IMR-90 (cell line): Measurements from ENCODE around the gene EEPD1. TPM values are rescaled to one million over a fixed set of nuclear protein-coding genes. Genes with fewer than 3 reads are reported as not detected.

Experiments used
- ATAC-seq: fragments of 200-7000 bp; cut with Tn5 transposase; 2 replicates; pipeline ENCODE4 v1.9.1; 2020; ENCODE audit warnings: low read depth, mild to moderate bottlenecking, moderate library complexity
- BruUV-seq: library from RNA; stranded (reverse); fragments of 400-500 nt; replicated peaks from 2 replicates; lab custom pipeline; 2021; lab: Mats Ljungman, UMichigan
- CTCF ChIA-PET: fragments of 300-600 bp; formaldehyde crosslinking; extraction: SDS; loops from one replicate; lab custom pipeline; 2021; ENCODE audit warnings: antibody characterized with exemption; lab: Yijun Ruan, JAX
- POLR2A ChIA-PET: fragments of 300-600 bp; sonication (Branson Sonifier 250); formaldehyde crosslinking; loops from one replicate; lab custom pipeline; 2022; ENCODE audit warnings: antibody characterized with exemption; ENCODE audit not compliant: unreplicated experiment; lab: Charles Lee
- DNase-seq: peaks from one replicate; pipeline ENCODE4 v3.0.0; 2013
- H2AFZ ChIP-seq: replicated peaks from 2 replicates; pipeline ENCODE3; 2013; ENCODE audit warnings: low read length, mild to moderate bottlenecking; ENCODE audit not compliant: poor library complexity
- H2AK5ac ChIP-seq: 2 replicates; pipeline ENCODE4 v1.6.1; 2013; ENCODE audit warnings: low read depth, low read length, inconsistent platforms
- H2AK9ac ChIP-seq: replicated peaks from 2 replicates; pipeline ENCODE3; 2013; ENCODE audit warnings: mild to moderate bottlenecking, low read depth, low read length, moderate library complexity; ENCODE audit not compliant: poor library complexity
- H2BK120ac ChIP-seq: 2 replicates; pipeline ENCODE4 v1.6.1; 2013; ENCODE audit warnings: low read depth, low read length, inconsistent platforms
- H2BK15ac ChIP-seq: 3 replicates; pipeline ENCODE4 v1.6.1; 2013; ENCODE audit warnings: low read depth, low read length, inconsistent platforms
- H2BK20ac ChIP-seq: 2 replicates; pipeline ENCODE4 v1.6.1; 2013; ENCODE audit warnings: low read depth, mild to moderate bottlenecking, inconsistent platforms, low read length, moderate library complexity
- H2BK5ac ChIP-seq: 2 replicates; pipeline ENCODE4 v1.6.1; 2013; ENCODE audit warnings: mild to moderate bottlenecking, low read depth, low read length, inconsistent platforms; ENCODE audit not compliant: poor library complexity, severe bottlenecking
- H3K14ac ChIP-seq: replicated peaks from 2 replicates; pipeline ENCODE4 v1.6.1; 2013; ENCODE audit warnings: low read depth, low read length, inconsistent platforms
- H3K18ac ChIP-seq: 2 replicates; pipeline ENCODE4 v1.6.1; 2013; ENCODE audit warnings: low read depth, low read length, control low read depth
- H3K23ac ChIP-seq: 2 replicates; pipeline ENCODE4 v1.6.1; 2013; ENCODE audit warnings: low read depth, low read length, inconsistent platforms
- H3K27ac ChIP-seq: 2 replicates; pipeline ENCODE4 v1.5.1; 2013; ENCODE audit warnings: mild to moderate bottlenecking, control low read depth, low read length; ENCODE audit not compliant: insufficient read depth
- H3K27me3 ChIP-seq: 2 replicates; pipeline ENCODE4 v1.6.1; 2013; ENCODE audit warnings: low read length; ENCODE audit not compliant: control insufficient read depth, insufficient read depth
- H3K36me3 ChIP-seq: 2 replicates; pipeline ENCODE4 v1.6.1; 2013; ENCODE audit warnings: low read length, mixed read lengths; ENCODE audit not compliant: control insufficient read depth, insufficient read depth
- H3K4ac ChIP-seq: 2 replicates; pipeline ENCODE4 v1.6.1; 2013; ENCODE audit warnings: low read depth, low read length, inconsistent platforms
- H3K4me1 ChIP-seq: 2 replicates; pipeline ENCODE4 v1.6.1; 2013; ENCODE audit warnings: low read length, mixed read lengths; ENCODE audit not compliant: control insufficient read depth, insufficient read depth
- H3K4me2 ChIP-seq: 2 replicates; pipeline ENCODE4 v1.6.1; 2013; ENCODE audit warnings: low read depth, mild to moderate bottlenecking, control low read depth, low read length, moderate library complexity
- H3K4me3 ChIP-seq: 2 replicates; pipeline ENCODE4 v1.5.1; 2013; ENCODE audit warnings: low read depth, mild to moderate bottlenecking, control low read depth, low read length, moderate library complexity; ENCODE audit not compliant: insufficient read depth
- H3K56ac ChIP-seq: 2 replicates; pipeline ENCODE4 v1.6.1; 2013; ENCODE audit warnings: low read length, inconsistent platforms; ENCODE audit not compliant: insufficient read depth; ENCODE audit errors: extremely low read depth
- H3K79me1 ChIP-seq, 2 experiments: 2 replicates each; pipeline ENCODE4 v1.6.1; 2013; ENCODE audit warnings: low read length in 2 of 2, inconsistent platforms in 1 of 2, low read depth in 1 of 2
- H3K9ac ChIP-seq: 2 replicates; pipeline ENCODE4 v1.6.1; 2013; ENCODE audit warnings: low read depth, low read length, control low read depth
- H3K9me1 ChIP-seq: 2 replicates; pipeline ENCODE4 v1.6.1; 2013; ENCODE audit warnings: low read length, inconsistent platforms; ENCODE audit not compliant: insufficient read depth
- H3K9me3 ChIP-seq: 2 replicates; pipeline ENCODE4 v1.6.1; 2013; ENCODE audit warnings: low read length; ENCODE audit not compliant: control insufficient read depth, insufficient read depth
- H4K20me1 ChIP-seq: 2 replicates; pipeline ENCODE4 v1.6.1; 2013; ENCODE audit warnings: low read length, inconsistent platforms; ENCODE audit not compliant: insufficient read depth
- H4K5ac ChIP-seq: 2 replicates; pipeline ENCODE4 v1.6.1; 2013; ENCODE audit warnings: mild to moderate bottlenecking, low read depth, low read length, control low read depth
- H4K8ac ChIP-seq, 2 experiments: 2 replicates each; pipeline ENCODE4 v1.6.1; 2013; ENCODE audit warnings: low read depth in 2 of 2, low read length in 2 of 2, control low read depth in 1 of 2, inconsistent platforms in 1 of 2
- H4K91ac ChIP-seq: 2 replicates; pipeline ENCODE4 v1.6.1; 2013; ENCODE audit warnings: low read depth, low read length, inconsistent platforms; ENCODE audit not compliant: insufficient read depth
- BHLHE40 ChIP-seq: fragments of 150-350 bp; IDR thresholded peaks from 2 replicates; pipeline ENCODE4 v1.6.1; 2016; ENCODE audit warnings: mild to moderate bottlenecking, low read depth, low read length
- CEBPB ChIP-seq: IDR thresholded peaks from 2 replicates; pipeline ENCODE4 v1.6.1; 2012; ENCODE audit warnings: low read depth, low read length, improper control_type of control experiment
- CHD1 ChIP-seq: IDR thresholded peaks from 2 replicates; pipeline ENCODE4 v1.6.1; 2012; ENCODE audit warnings: low read depth, low read length, improper control_type of control experiment
- CTCF ChIP-seq: conservative IDR thresholded peaks from 2 replicates; pipeline ENCODE4 v1.5.1; 2012; ENCODE audit warnings: mild to moderate bottlenecking, low read depth, low read length, improper control_type of control experiment
- ELK1 ChIP-seq: fragments of 150-350 bp; IDR thresholded peaks from 2 replicates; pipeline ENCODE4 v1.6.1; 2016; ENCODE audit warnings: low read depth, mild to moderate bottlenecking, low read length, moderate library complexity, borderline replicate concordance
- FOS ChIP-seq: fragments of 150-350 bp; IDR thresholded peaks from 2 replicates; pipeline ENCODE4 v1.6.1; 2016; ENCODE audit warnings: low read depth, low read length
- MAFK ChIP-seq: IDR thresholded peaks from 2 replicates; pipeline ENCODE4 v1.6.1; 2012; ENCODE audit warnings: low read depth, low read length, improper control_type of control experiment
- MAZ ChIP-seq: IDR thresholded peaks from 2 replicates; pipeline ENCODE4 v1.6.1; 2012; ENCODE audit warnings: low read depth, mild to moderate bottlenecking, low read length, improper control_type of control experiment, moderate library complexity, borderline replicate concordance
- MXI1 ChIP-seq: IDR thresholded peaks from 2 replicates; pipeline ENCODE4 v1.6.1; 2012; ENCODE audit warnings: low read depth, mild to moderate bottlenecking, low read length, moderate library complexity, borderline replicate concordance
- NFE2L2 ChIP-seq: fragments of 150-350 bp; IDR thresholded peaks from 2 replicates; pipeline ENCODE4 v1.6.1; 2016; ENCODE audit warnings: low read depth, mild to moderate bottlenecking, low read length
- POLR2A ChIP-seq: IDR thresholded peaks from 2 replicates; pipeline ENCODE4 v1.6.1; 2012; ENCODE audit warnings: mild to moderate bottlenecking, low read depth, low read length
- RCOR1 ChIP-seq: IDR thresholded peaks from 2 replicates; pipeline ENCODE4 v1.6.1; 2012; ENCODE audit warnings: mild to moderate bottlenecking, low read length, improper control_type of control experiment; ENCODE audit not compliant: insufficient replicate concordance
- RFX5 ChIP-seq: IDR thresholded peaks from 2 replicates; pipeline ENCODE4 v1.8.0; 2012; ENCODE audit warnings: low read depth, mild to moderate bottlenecking, low read length, moderate library complexity
- SMC3 ChIP-seq: fragments of 150-350 bp; IDR thresholded peaks from 2 replicates; pipeline ENCODE4 v1.6.1; 2016; ENCODE audit warnings: low read depth, mild to moderate bottlenecking, antibody characterized with exemption, low read length, moderate library complexity
- USF2 ChIP-seq: fragments of 150-350 bp; IDR thresholded peaks from 2 replicates; pipeline ENCODE4 v1.6.1; 2017; ENCODE audit warnings: mild to moderate bottlenecking, antibody characterized with exemption, low read length, low read depth
- WGBS, 2 experiments: methylation state at CpG; one replicate each; pipeline versions ENCODE4 v1.1.5 to v1.1.7; 2013; ENCODE audit warnings: missing lambda C conversion rate in 2 of 2; ENCODE audit not compliant: insufficient read length in 1 of 2; ENCODE audit errors: extremely low coverage in 2 of 2; 5-methylcytosine and 5-hydroxymethylcytosine counted together
- dilution Hi-C: fragments of 300-500 bp; cut with HindIII; formaldehyde crosslinking; loops from one replicate; pipeline ENCODE4 v1.14.3; 2018; ENCODE audit warnings: low sequenced_read_pairs; ENCODE audit not compliant: unreplicated experiment
- in situ Hi-C: fragments of 300-500 bp; cut with MboI; formaldehyde crosslinking; loops from 3 replicates; pipeline ENCODE4 v1.14.3; 2019; ENCODE audit warnings: low sequenced_read_pairs, inconsistent platforms, mixed read lengths
- intact Hi-C: fragments of 100-400 bp; cut with micrococcal nuclease; formaldehyde crosslinking; loops from 2 replicates; pipeline ENCODE4 v1.10.0; 2022
- polyA plus RNA-seq, 3 experiments: library from polyadenylated mRNA; depleted of rRNA; stranded (reverse); fragments of >200 nt; gene quantifications; 2 replicates each; pipeline ENCODE4 v1.2.3, GENCODE V29; 2012; ENCODE audit warnings: low replicate concordance in 1 of 3
- total RNA-seq: library from RNA; depleted of rRNA; stranded (reverse); fragments of >200 nt; gene quantifications from 2 replicates; pipeline ENCODE4 v1.2.3, GENCODE V29; 2012

Gene EEPD1
- total and polyA plus RNA-seq, 2 of the 4 experiments (the other 2 are of a cell fraction), result 7.3 to 15.2 TPM

GRCh38 chr7:36305226-36305625, 152.2 kb downstream of the EEPD1 start:
- no peak overlapping the region for H3K23ac ChIP-seq
- 0 out of 4 replicates have a peak, but pooled peaks cover 0 to 4% of the 10 kb centered on the region in 2 experiments for H3K79me1 ChIP-seq
- no peak overlapping the region for H4K8ac ChIP-seq
- no peak overlapping the region for H2BK15ac ChIP-seq
- no peak overlapping the region for H3K18ac ChIP-seq
- H3K4me2 ChIP-seq, result no peak overlapping the region
- peaks cover 15% of the 10 kb centered on the region for H4K20me1 ChIP-seq
- H3K36me3 ChIP-seq, result peaks cover 4% of the 10 kb centered on the region; the same call in 1 of the 2 replicates
- dilution Hi-C loops, result loop anchor here (25.0 kb wide), 1 partner anchor 318 kb away; no protein-coding TSS in a partner anchor
- peaks cover 25% of the 10 kb centered on the region for H3K9me1 ChIP-seq
- ChIA-PET POLR2A (no interaction called here), CTCF (interaction anchor here (0.6 to 1.4 kb wide), 3 partner anchors 195 to 388 kb away, joined by 3 to 4 read pairs (median 3); no protein-coding TSS in a partner anchor)
- H3K4me3 ChIP-seq, result no peak overlapping the region
- no peak overlapping the region for H2AK9ac ChIP-seq
- DNase-seq (no peak), ATAC-seq (no peak)
- no peak overlapping the region for H2AFZ ChIP-seq
- no peak overlapping the region for H4K91ac ChIP-seq
- BruUV-seq, result no TSS peak
- H2AK5ac ChIP-seq, result peak overlapping the region; percentile 37
- no peak overlapping the region for H3K14ac ChIP-seq
- 93% methylated on average over 14 of the region's 18 CpGs; no CpG with 5 or more reads in 1 of the 2 experiments for WGBS, 2 experiments
- no peak overlapping the region for H4K5ac ChIP-seq
- in situ Hi-C loops, result no loop called here
- no peaks in the 10 kb centered on the region for H3K27me3 ChIP-seq
- H2BK5ac ChIP-seq, result no peak overlapping the region
- H3K9me3 ChIP-seq, result no peaks in the 10 kb centered on the region
- no peak for TF ChIP-seq USF2
- no peak for TF ChIP-seq RFX5
- TF ChIP-seq ELK1, result no peak
- no peak for TF ChIP-seq BHLHE40
- TF ChIP-seq CHD1, result no peak
- no peak for TF ChIP-seq MXI1
- no peak for TF ChIP-seq MAFK
- no peak for TF ChIP-seq NFE2L2
- no peak for TF ChIP-seq CEBPB
- TF ChIP-seq RCOR1, result no peak
- no peak for TF ChIP-seq FOS
- TF ChIP-seq CTCF, result no peak
- no peak for TF ChIP-seq POLR2A
- no peak for TF ChIP-seq MAZ
- no peak for TF ChIP-seq SMC3
- H3K27ac ChIP-seq, result no peak overlapping the region
- H2BK20ac ChIP-seq, result no peak overlapping the region
- no peak overlapping the region for H2BK120ac ChIP-seq
- peaks cover 23% of the 10 kb centered on the region for H3K4me1 ChIP-seq
- H3K56ac ChIP-seq, result no peak overlapping the region
- intact Hi-C loops, result no loop called here
- no peak overlapping the region for H3K4ac ChIP-seq
- no peak overlapping the region for H3K9ac ChIP-seq
